Muscle layer of duodenum (tissue), 2 donors: ENCODE results near the gene CETP.
"Not testable (repeated sequence)": the region's sequence is repeated elsewhere in the genome, so short reads cannot be mapped to it uniquely, and the experiment has no call there.

Experiments used
- H3K27ac ChIP-seq: one replicate; pipeline ENCODE4 v1.7.0; 2013; ENCODE audit warnings: mild to moderate bottlenecking, low read length
- H3K27me3 ChIP-seq: one replicate; pipeline ENCODE4 v1.7.0; 2013; ENCODE audit warnings: low read depth, mild to moderate bottlenecking, control low read depth, low read length
- H3K36me3 ChIP-seq, 2 donors: one replicate each; pipeline ENCODE4 v1.7.0; 2013; ENCODE audit warnings: low read length in 2 of 2, control low read depth in 1 of 2, mild to moderate bottlenecking in 1 of 2; ENCODE audit not compliant: insufficient read depth in 2 of 2, control insufficient read depth in 1 of 2
- H3K4me1 ChIP-seq, 2 donors: one replicate each; pipeline ENCODE4 v1.7.0; 2013; ENCODE audit warnings: low read length in 2 of 2, mild to moderate bottlenecking in 2 of 2, control low read depth in 1 of 2, moderate library complexity in 1 of 2; ENCODE audit not compliant: insufficient read depth in 2 of 2, control insufficient read depth in 1 of 2
- H3K4me3 ChIP-seq, 2 donors: one replicate each; pipeline ENCODE4 v1.7.0; 2013; ENCODE audit warnings: low read length in 2 of 2, low read depth in 1 of 2, mild to moderate bottlenecking in 1 of 2
- H3K9me3 ChIP-seq, 2 donors: one replicate each; pipeline ENCODE4 v1.7.0; 2013; ENCODE audit warnings: low read length in 2 of 2, control low read depth in 1 of 2, mild to moderate bottlenecking in 1 of 2; ENCODE audit not compliant: control insufficient read depth in 1 of 2
- donor health status: healthy.

The CETP gene

GRCh38 chr16:56997931-56998330, 36.2 kb downstream of the CETP start:
- no peak overlapping the region for H3K4me3 ChIP-seq
- peaks cover 0 to 6% of the 10 kb centered on the region in 2 donors for H3K36me3 ChIP-seq
- H3K27me3 ChIP-seq = no peaks in the 10 kb centered on the region
- no peaks in the 10 kb centered on the region for H3K9me3 ChIP-seq
- peaks cover 0 to 3% of the 10 kb centered on the region in 2 donors for H3K4me1 ChIP-seq
- no peak overlapping the region for H3K27ac ChIP-seq

- H3K4me3 ChIP-seq = no peak overlapping the region
Observed at GRCh38 chr16:56998352-56998751, 36.6 kb downstream of the CETP start.

GRCh38 chr16:56998861-56999260, 37.1 kb downstream of the CETP start:
- H3K27ac ChIP-seq = no peak overlapping the region
- H3K27me3 ChIP-seq = no peaks in the 10 kb centered on the region
- H3K4me1 ChIP-seq = peaks cover 0 to 3% of the 10 kb centered on the region in 2 donors
- peaks cover 0 to 6% of the 10 kb centered on the region in 2 donors for H3K36me3 ChIP-seq
- H3K4me3 ChIP-seq = no peak overlapping the region
- H3K9me3 ChIP-seq = no peaks in the 10 kb centered on the region

More at GRCh38 chr16:56998352-56998751, 36.6 kb downstream of the CETP start:
- Histone ChIP-seq H3K9me3 (no peaks in the 10 kb centered on the region), H3K4me1 (peaks cover 0 to 3% of the 10 kb centered on the region in 2 donors), H3K27me3 (no peaks in the 10 kb centered on the region), H3K27ac (no peak overlapping the region), H3K36me3 (peaks cover 0 to 6% of the 10 kb centered on the region in 2 donors)

- peaks cover 0 to 11% of the 10 kb centered on the region in 2 donors for H3K36me3 ChIP-seq
- H3K4me3 ChIP-seq = no peak overlapping the region
- no peaks in the 10 kb centered on the region for H3K27me3 ChIP-seq
- H3K27ac ChIP-seq = peak overlapping the region; percentile 34
- no peaks in the 10 kb centered on the region for H3K9me3 ChIP-seq
- H3K4me1 ChIP-seq = peaks cover 0 to 3% of the 10 kb centered on the region in 2 donors
Observed at GRCh38 chr16:56999409-57000270, 37.9 kb downstream of the CETP start.

GRCh38 chr16:57000271-57001025, 38.7 kb downstream of the CETP start:
- Histone ChIP-seq H3K4me1 (peaks cover 0 to 3% of the 10 kb centered on the region in 2 donors), H3K9me3 (no peaks in the 10 kb centered on the region), H3K27me3 (no peaks in the 10 kb centered on the region), H3K4me3 (no peak overlapping the region), H3K27ac (peak overlapping the region; percentile 34), H3K36me3 (peaks cover 0 to 13% of the 10 kb centered on the region in 2 donors)

GRCh38 chr16:57001026-57001679, 39.4 kb downstream of the CETP start:
- Histone ChIP-seq H3K27ac (no peak overlapping the region), H3K9me3 (no peaks in the 10 kb centered on the region), H3K27me3 (no peaks in the 10 kb centered on the region), H3K4me3 (no peak overlapping the region), H3K36me3 (peaks cover 0 to 7% of the 10 kb centered on the region in 2 donors), H3K4me1 (peaks cover 0 to 3% of the 10 kb centered on the region in 2 donors)

GRCh38 chr16:57003439-57004386, 42.0 kb downstream of the CETP start:
- H3K27ac ChIP-seq = no peak overlapping the region
- no peaks in the 10 kb centered on the region for H3K9me3 ChIP-seq
- H3K4me1 ChIP-seq = peaks cover 0 to 3% of the 10 kb centered on the region in 2 donors
- peaks cover 0 to 7% of the 10 kb centered on the region in 2 donors for H3K36me3 ChIP-seq
- H3K27me3 ChIP-seq = no peaks in the 10 kb centered on the region
- H3K4me3 ChIP-seq = no peak overlapping the region

- H3K36me3 ChIP-seq = peaks cover 0 to 7% of the 10 kb centered on the region in 2 donors
- no peak overlapping the region for H3K4me3 ChIP-seq
- no peak overlapping the region for H3K27ac ChIP-seq
- H3K27me3 ChIP-seq = no peaks in the 10 kb centered on the region
- no peaks in the 10 kb centered on the region for H3K9me3 ChIP-seq
- peaks cover 0 to 3% of the 10 kb centered on the region in 2 donors for H3K4me1 ChIP-seq
Observed at GRCh38 chr16:57004387-57005250, 42.9 kb downstream of the CETP start.

- not testable (repeated sequence) for H3K9me3 ChIP-seq, H3K4me3 ChIP-seq, H3K27me3 ChIP-seq, H3K27ac ChIP-seq, H3K4me1 ChIP-seq, H3K36me3 ChIP-seq
Observed at GRCh38 chr16:57005597-57005996, 43.8 kb downstream of the CETP start.

- Histone ChIP-seq H3K4me3 (no peak overlapping the region), H3K27ac (no peak overlapping the region), H3K9me3 (no peaks in the 10 kb centered on the region), H3K4me1 (no peaks in the 10 kb centered on the region), H3K27me3 (no peaks in the 10 kb centered on the region), H3K36me3 (peaks cover 0 to 7% of the 10 kb centered on the region in 2 donors)
Observed at GRCh38 chr16:57007050-57007449, 45.3 kb downstream of the CETP start.
